ENCODE results near the gene NRIP2.
"Not testable (repeated sequence)": the region's sequence is repeated elsewhere in the genome, so short reads cannot be mapped to it uniquely, and the experiment has no call there.

The NRIP2 gene, protein sequence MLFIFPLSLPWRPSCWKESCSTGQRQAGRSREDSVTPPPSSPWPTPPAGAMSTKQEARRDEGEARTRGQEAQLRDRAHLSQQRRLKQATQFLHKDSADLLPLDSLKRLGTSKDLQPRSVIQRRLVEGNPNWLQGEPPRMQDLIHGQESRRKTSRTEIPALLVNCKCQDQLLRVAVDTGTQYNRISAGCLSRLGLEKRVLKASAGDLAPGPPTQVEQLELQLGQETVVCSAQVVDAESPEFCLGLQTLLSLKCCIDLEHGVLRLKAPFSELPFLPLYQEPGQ

DNA sequence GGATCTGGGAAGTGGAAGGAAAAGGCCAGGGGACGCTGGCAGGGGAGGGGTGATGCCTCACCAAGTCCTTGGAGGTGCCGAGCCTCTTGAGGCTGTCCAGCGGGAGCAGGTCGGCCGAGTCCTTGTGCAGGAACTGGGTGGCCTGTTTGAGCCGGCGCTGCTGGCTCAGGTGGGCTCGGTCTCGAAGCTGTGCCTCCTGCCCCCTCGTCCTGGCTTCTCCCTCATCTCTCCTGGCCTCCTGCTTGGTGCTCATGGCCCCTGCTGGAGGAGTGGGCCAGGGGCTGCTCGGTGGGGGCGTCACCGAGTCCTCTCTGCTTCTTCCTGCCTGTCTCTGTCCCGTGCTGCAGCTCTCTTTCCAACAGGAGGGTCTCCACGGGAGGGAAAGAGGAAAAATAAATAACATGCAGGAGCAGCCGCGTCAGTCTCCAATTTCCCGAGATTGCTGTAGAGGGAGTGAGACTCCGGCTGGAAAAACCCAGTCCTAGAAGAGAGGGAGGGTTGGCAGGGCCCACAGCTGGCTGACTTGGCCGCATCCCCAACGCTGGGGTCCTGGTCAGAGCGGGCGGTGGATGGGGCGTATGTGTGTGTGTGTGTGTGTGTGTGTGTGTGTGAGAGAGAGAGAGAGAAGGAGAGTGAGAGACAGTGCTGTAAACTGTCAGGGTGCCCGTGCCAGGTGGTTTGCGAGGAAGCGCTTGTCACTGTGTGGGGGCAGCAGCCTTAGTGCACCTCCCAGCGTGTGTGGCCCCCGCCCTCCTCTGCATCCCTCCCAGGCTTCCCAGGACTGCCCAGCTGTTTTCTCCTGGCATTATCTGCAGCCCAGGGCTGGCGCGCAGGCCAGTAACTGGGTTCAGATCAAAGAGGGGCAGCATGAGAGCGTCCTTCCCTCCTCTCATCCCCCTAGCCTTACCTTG, at the start of gene NRIP2:
NRIP2 (minus strand) TSS at position 455 of the 911 bp plus-strand sequence; CDS start at position 403, 52 bp downstream.
- DNase-seq (ENCODE audit: low read depth in 2 of 2), result no peak

DNA sequence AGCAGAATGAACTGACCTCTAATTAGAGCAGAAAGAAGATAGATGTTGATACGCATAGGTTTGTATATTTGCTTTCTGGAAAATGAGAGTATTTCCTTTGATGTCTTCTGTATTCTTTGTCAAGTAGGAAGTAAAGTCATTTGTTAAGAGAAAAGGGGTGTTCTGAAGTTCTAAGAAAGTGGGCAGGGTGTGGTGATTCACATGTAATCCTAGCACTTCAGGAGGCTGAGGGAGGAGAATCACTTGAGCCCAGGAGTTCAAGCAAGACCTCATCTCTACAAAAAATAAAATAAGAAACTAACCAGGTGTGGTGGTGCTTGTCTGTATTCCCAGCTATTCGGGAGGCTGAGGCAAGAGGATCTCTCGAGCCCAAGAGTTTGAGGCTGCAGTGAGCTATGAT, 45.0 kb upstream of the NRIP2 start:
- DNase-seq (ENCODE audit: low read depth in 2 of 2), result no peak

DNA sequence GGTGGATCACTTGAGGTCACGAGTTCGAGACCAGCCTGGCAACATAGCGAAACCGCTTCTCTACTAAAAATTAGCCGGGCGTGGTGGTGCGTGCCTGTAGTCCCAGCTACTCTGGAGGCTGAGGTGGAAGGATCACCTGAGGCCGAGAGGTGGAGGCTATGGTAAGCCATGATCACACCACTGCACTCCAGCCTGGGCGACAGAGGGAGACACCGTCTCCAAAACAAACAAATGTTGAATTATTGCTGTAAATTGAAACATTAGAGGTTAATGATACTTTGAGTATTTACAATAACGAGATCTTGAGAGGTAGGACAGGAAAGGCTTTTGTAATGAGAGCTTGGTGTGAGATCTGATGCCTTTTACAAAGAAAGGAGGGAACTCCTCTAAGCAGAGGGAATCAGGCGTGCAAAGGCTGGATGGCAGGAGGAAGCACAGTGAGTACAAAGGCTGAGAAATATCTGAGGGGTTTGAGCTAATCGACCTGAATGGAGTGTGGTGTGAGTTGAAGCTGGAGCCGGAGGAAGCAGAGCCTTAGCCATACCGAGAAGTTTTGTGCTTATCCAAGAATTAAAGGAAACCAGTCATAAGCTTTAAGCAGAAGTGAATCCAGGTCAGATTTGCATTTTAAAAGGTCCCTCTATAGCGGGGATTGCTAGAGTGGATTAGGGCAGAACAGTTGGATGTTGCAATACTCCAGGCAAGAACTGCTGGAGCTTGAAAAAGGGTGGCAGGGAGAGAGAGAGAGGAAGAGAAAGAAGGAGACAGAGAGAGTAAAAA, 43.3 kb upstream of the NRIP2 start:
- DNase-seq (ENCODE audit: low read depth in 2 of 2), result no peak

DNA sequence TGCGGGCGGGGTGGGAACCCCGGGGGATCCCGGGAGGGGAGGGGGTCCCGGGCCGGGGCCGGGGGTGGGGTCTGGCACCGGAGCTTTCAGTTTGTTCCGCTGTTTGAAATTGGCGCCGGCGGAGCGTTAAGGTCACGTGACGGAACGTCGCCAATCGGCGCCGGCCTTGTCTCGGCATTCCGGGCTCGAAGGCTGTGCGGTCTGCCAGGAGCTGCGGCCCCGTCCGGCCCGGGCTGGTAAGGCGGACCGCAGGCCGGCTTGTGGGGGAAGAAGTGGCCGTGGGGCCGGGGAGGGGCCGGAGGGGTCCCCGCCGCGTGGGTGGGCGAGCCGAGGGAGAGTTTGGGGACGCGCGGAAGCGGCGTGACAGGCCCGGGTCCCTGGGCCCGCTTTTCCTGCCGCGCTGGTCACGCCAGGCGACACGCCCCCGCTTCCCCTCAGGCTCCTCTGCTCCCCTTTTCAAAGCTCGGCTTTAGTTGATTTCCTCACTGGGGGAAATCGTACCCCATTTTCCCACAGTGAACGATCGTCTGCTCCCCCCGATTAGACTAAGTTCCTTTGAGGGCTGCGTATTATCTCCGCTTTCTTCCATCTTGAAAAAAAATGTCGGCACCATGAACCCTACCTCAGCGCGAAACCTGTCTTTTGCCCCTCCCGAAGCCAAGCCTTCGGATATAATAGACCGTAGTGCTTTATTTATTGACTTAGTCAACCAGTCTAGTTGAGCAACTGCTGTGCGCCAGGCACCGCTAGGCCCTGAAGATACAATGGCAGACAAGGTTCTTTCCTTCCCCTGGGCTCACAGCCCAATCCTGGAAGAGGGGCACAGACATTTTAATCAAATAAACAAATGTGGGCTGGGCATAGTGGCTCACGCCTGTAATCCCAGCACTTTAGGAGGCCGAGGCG, 42.5 kb upstream of the NRIP2 start, which contains the start of the genes FOXM1 and RHNO1:
FOXM1 (minus strand) TSS at position 128 of the 906 bp plus-strand sequence. CDS start 2,696 bp downstream, outside the sequence.
RHNO1 (plus strand) TSS at position 177 of the 906 bp plus-strand sequence. CDS start 8,144 bp downstream, outside the sequence.
- peak; percentile 75 to 77 for DNase-seq (ENCODE audit: low read depth in 2 of 2)

DNA sequence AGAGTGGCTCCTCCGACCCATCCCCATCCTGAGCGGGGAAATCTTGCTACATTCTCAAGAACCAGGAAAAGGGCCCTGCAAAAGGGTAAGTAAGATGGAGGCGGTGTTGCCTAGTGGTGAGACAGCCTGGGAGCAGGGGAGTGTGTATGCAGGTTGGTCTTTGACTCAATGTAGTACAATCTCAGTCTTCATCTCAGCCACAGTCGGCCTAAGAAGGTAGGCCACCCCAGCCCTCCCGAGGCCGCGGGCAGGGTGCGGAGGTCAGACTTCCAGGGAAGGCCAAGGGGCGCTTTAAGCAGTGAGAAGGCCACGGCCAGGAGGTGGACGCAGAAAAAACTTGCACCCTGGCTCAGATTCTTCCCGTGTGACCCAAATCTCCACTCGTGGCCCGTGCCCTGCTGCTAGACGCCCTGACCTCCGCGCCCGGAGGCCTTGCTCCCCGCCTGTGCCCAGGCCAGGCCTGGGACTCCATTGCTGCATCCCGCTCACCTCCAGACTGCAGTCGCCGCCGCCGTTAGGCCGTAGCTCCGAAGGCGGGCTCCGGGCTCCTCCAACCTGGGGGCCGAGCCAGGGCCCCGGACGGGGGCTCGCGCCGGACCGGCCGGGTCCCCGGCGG, 41.7 kb upstream of the NRIP2 start:
- no peak for DNase-seq (ENCODE audit: low read depth in 2 of 2)

DNA sequence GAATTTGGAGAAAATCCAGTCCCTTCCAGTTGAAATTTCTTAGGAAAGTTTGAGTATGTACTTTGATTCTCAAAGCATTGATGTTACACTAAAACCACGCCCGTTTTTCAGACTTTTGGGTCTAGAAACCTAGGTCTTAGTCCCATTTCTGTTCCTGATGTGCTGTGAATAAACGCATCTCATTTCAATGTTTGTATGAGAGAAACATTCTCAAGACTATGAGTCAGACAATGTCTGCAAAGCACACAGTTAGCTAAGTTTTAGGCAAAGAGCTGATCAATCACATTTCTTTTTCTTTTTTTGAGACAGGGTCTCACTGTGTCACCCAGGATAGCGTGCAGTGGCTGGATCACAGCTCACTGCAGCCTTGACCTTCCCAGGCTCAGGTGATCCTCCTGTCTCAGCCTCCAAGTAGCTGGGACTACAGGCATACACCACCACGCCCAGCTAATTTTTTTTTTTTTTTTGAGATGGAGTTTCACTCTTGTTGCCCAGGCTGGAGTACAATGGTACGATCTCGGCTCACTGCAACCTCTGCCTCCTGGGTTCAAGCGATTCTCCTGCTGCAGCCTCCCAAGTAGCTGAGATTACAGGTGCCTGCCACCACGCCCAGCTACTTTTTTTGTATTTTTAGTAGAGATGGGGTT, 34.3 kb upstream of the NRIP2 start:
- not testable (repeated sequence) for DNase-seq (ENCODE audit: low read depth in 2 of 2)

DNA sequence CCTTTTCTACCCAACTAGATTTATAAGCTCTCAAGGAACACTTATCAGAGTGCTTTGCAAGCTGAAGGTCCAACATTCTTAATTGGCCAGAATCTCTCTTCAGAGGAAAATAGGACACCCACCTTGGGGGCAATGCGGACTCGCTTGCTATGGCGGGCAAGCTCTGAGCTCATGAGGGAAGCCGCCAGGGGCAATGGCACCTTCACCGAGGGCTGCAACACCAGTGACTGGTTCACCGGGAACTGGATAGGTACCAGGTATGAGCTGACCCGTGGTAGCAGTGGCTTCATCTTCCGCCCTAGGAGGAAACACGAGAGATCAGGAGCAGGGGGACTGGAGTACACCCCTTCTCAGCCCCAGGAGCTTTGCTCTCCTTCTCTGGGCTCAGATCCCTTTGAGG, 29.4 kb upstream of the NRIP2 start:
- no peak for DNase-seq (ENCODE audit: low read depth in 2 of 2)

DNA sequence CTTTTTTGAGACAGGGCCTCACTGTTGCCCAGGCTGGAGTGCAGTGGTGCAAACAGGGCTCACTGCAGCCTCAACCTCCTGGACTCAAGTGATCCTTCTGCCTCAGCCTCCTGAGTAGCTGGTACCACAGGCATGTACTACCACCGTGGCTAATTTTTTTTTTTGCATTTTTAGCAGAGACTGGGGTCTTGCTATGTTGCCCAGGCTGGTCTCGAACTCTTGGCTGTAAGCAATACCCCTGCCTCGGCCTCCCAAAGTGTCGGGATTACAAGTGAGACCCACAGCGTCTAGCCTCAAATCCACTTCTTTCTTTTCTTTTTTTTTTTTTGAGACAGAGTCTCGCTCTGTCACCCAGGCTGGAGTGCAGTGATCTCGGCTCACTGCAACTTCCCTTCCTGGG, 28.6 kb upstream of the NRIP2 start:
- not testable (repeated sequence) for DNase-seq (ENCODE audit: low read depth in 2 of 2)

DNA sequence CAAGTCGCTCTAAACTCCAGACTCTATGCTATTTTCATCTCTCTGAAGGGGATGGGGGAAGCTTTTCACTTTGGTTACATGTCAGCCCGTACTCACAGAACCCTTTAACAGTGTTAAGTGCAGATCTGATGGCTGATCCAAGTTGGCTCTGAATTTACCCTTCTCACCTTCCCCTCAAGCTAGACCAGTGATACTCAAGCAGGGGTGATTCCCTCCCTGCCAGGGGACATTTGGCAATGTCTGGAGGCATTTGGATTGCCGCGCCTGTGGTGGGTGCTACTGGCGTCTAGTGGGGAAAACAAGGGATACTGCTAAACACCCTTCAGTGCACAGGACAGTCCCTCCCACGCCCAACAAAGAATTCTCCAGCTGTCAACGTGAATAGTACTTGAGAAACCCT, 28.0 kb upstream of the NRIP2 start:
- no peak for DNase-seq (ENCODE audit: low read depth in 2 of 2)

DNA sequence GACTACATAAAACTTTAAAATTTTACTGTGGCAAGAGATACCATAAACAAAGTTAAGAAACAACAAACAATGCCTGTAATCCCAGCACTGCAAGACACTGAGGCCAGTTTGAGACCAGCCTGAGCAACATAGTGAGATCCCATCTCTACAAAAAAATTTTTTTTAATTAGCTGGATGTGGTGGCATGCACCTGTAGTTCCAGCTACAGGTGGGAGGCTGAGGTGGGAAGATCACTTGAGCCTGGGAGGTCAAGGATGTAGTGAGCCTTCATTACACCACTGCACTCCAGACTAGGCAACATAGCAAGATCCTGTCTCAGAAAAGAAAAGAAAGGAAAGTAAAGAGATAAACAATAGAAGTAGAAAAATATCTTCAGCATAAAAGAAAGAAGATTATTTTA, 25.3 kb upstream of the NRIP2 start:
- DNase-seq (ENCODE audit: low read depth in 2 of 2), result no peak

DNA sequence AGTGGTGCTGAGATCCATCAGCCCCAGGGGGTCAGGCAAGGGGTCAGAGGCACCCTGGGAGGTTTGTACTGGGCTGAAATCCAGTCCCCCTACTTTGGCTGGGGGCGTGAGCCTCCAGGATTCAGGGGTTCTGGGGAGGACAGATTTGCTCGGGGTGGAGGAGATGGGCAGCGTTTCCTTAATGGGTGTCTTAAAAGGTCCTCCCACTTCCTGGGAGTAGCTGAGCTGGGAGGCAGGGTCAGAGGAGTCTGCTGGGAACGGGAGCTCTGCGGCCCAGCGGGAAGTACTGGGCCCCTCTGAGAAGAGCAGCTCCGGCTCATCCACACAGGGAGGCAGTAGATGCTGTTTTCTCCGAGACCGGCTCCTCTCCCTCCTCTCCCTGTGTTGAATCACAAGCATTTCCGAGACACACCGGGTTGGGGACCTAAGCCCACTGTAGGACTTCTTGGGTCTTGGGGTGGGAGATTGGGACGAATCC, 24.1 kb upstream of the NRIP2 start:
- no peak for DNase-seq (ENCODE audit: low read depth in 2 of 2)

DNA sequence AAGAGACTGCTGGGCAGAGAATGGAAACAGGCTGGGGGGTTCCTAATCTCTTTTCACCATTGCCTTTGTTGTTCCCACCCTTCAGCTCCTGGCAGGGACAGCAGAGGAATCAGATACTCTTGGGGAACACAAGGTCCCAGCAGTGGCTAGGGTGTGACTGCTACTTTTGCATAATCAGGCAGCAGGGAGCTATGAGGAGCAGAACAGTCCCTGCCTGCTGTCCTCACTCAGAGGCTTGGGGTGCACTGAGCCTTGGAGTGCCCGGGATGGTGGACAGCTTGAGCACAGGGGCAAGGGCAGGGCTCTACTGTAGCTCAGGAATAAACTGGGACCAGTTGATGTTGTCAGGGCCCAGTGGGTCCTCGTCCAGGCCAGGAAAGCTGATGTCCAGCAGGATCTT, 23.5 kb upstream of the NRIP2 start:
- no peak for DNase-seq (ENCODE audit: low read depth in 2 of 2)

DNA sequence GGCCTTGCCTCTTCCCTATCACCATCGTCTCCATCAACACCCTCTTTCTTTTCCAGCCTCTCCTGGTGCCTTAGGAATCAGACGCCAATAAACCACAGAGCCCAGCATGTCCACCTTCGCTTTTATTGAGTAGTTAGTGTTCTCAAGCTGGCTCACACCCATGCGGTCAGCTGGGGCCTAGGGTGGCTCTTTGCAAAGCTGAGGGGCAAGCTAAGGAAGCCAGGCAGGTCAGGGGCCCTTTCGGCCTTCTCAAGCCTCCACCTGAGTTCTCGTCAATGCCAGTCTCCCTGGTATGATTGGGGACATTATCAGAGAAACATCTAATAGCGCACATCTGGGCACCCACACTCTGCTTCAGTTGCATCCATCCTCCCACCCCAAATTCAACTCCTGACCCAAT, 22.7 kb upstream of the NRIP2 start:
- no peak for DNase-seq (ENCODE audit: low read depth in 2 of 2)

DNA sequence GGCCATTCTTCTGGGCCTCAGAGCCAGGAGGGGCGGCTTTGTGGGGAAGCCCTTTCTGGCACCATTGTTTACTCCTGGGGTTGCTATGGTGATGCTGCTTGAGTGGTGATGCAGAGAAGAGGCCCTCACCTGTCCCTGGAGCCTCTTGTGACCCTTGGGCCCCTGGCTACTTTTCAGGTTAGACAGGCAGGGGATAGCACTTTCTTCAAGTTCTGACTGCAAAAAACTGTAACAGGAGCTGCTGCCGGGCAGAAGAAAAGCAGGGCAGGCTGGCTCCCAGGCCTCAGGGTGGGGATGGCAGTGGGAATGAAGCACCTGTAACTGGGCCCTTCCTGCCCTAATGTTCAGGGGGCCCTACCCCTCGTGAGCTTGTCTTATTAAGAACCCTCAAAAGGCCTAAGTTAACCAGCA, 22.2 kb upstream of the NRIP2 start, which contains the start of gene TEX52:
TEX52 (minus strand) TSS at position 19 of the 411 bp plus-strand sequence; CDS start at position 6, 13 bp downstream.
- DNase-seq (ENCODE audit: low read depth in 2 of 2), result no peak

DNA sequence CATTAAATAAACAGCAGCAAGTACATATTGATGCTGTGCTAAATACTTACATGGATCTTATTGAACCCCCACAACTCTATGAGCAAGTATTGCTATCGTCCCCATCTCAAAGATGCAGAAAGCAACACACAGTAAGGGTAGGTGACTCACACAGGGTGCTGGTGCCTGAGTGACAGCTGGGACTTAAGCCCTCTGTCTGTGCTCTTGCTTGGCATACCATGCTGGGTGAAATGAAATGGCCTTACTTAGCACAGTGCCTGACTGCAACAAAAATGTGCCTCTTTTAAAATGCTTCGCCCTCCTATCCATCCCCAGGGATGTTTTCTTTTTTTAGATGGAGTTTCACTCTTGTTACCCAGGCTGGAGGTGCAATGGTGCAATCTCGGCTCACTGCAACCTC, 21.2 kb upstream of the NRIP2 start:
- DNase-seq (ENCODE audit: low read depth in 2 of 2), result no peak

DNA sequence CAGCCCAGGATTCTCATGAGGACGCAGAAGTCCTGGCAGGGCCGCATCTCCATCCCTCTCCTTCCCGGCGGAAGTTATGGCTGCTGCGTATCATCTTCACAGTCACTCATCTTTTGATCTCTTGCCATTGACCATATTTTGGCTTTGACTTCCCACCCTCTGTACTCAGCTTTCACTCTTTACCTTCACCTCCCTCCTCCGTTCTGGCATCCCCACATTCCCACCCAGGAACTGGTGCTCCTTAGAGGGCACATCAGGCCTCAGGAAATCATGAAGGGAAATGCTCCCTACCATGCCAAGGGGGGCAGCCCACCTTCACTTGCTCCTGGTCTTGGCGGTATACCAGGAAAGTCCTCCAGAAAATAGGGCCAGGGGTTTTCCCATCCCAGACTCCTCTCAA, 20.7 kb upstream of the NRIP2 start:
- DNase-seq (ENCODE audit: low read depth in 2 of 2), result no peak

DNA sequence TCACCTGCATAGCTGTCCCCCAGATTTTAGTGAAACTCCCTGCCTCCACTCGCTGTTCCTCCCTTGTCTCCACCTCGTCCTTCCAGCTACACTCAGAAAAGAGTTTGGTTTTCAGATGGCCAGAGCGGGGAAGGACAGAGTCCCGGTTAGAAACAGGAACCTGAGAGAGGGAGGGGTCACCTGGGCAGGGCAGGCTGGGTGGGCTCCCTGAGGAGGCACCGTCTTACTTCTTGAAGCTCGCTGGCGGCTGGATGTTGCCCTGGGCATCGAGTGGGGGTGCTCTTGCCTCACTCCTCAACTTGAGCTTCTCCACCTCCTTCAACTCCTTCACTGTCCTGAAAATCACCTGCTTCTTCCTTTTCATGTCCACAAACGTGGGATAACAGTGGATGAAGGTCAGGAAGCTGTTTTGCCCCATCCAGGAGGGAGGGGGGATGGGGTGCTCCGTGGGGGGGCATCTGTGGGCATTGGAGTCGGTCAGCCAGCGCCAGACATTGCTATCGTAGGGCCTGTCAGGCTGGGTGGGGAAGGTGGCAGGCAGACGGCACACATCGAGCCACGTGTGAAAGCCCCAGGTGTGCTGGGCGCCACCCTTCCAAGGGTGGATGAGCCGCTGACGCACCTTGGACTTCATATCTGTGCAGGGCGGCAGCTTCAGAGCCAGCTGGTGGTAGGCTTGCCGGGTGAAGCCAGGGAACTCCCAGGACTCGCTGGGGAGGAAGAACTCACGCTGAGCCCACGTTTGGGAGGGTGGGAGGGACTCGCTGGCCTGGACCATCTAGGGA, 20.0 kb upstream of the NRIP2 start:
- DNase-seq (ENCODE audit: low read depth in 2 of 2), result no peak

DNA sequence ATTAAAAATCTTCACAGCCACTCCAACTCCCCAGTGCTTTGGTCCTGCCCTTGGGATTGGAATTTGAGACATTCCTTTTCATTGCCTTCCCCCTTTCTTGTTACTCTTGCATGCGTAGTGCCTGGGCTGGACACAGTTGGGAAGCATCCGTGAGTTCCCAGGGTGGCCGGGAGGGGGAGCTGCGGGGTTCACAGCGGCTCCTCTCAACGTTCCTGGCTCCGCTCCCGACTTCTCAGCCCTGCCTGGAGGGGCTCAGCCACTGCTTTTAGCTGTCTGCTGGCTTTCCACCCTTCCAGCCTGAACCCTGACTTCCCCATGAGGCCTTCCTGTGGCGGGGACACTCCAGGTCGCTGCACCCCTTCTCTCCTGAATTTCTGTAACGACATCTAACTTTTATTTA, 18.8 kb upstream of the NRIP2 start:
- peak in 1 of 2 donors; percentile 19 for DNase-seq (ENCODE audit: low read depth in 2 of 2)

DNA sequence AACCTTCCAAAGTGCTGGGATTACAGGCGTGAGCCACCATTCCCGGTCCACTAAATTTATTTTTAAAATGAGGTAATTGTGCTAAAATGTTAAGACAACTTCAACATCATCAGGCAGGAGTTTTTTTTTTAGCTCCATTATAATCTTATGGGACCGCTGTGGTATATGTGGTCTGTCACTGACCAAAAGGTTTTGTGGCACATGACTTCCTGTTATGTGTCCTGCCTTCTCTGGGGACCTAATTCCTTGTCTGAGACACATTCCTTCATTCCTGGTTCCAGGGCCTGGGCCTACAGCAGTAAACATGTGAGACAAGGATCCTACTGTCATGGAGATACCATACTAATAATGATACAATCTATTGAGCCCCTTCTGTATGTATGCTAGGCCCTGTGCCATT, 17.1 kb upstream of the NRIP2 start:
- no peak for DNase-seq (ENCODE audit: low read depth in 2 of 2)

Data from stimulated activated CD8-positive, alpha-beta memory T cell treated with anti-CD3 and anti-CD28 coated beads, Interleukin-7, amount 100 ng/mL, for 4 hours (primary cell).